HCT116 (cell line): ENCODE measurements around the gene MCTP2. TPM values are rescaled to one million over a fixed set of nuclear protein-coding genes. Genes with fewer than 3 reads are reported as not detected.

Experiments
- ATAC-seq: fragments of 200-7000 bp; cut with Tn5 transposase; 2 replicates; pipeline ENCODE4 v1.9.1; 2020; ENCODE audit warnings: mild to moderate bottlenecking, moderate library complexity
- BruUV-seq: library from RNA; stranded (reverse); fragments of 400-500 nt; replicated peaks from 2 replicates; lab custom pipeline; 2021; lab: Mats Ljungman, UMichigan
- CTCF ChIA-PET: fragments of 300-600 bp; sonication (Branson Sonifier 250); formaldehyde crosslinking; loops from one replicate; lab custom pipeline; 2021; ENCODE audit warnings: antibody characterized with exemption; lab: Charles Lee
- POLR2A ChIA-PET: fragments of 300-600, 350-600 bp; sonication (Branson Sonifier 250); formaldehyde crosslinking; loops from one replicate; lab custom pipeline; 2021; ENCODE audit warnings: antibody characterized with exemption; lab: Charles Lee
- RAD21 ChIA-PET, 2 experiments: fragments of 300-600 bp; sonication (Branson Sonifier 250); formaldehyde crosslinking; loops; one replicate each; lab custom pipeline; 2023; ENCODE audit warnings: low total read pairs in 2 of 2; ENCODE audit not compliant: uncharacterized antibody in 2 of 2, unreplicated experiment in 2 of 2, low non-redundant PET in 1 of 2; lab: Charles Lee
- DNase-seq: peaks from one replicate; pipeline ENCODE4 v3.0.0-alpha.2; 2010; ENCODE audit warnings: low read depth, low spot score
- H2AFZ ChIP-seq: fragments of 200-600 bp; shearing (Covaris generic), sonication (generic); 2 replicates; pipeline ENCODE4 v1.6.1; 2017; ENCODE audit warnings: low read depth, mixed run types, mixed read lengths, antibody characterized with exemption, low read length; ENCODE audit not compliant: poor library complexity, severe bottlenecking
- H3K27ac ChIP-seq: 2 replicates; pipeline ENCODE4 v1.5.1; 2012; ENCODE audit warnings: low read depth, low read length
- H3K27me3 ChIP-seq: fragments of 200-600 bp; sonication (generic); 2 replicates; pipeline ENCODE4 v1.6.1; 2016; ENCODE audit warnings: mixed run types, low read length, mixed read lengths; ENCODE audit not compliant: insufficient read depth
- H3K36me3 ChIP-seq, 2 experiments: fragments of 200-500 bp in 1 of 2; fragments of 200-600 bp in 1 of 2; sonication (Bioruptor generic) in 1 of 2; sonication (generic) in 1 of 2; 2 replicates each; pipeline versions ENCODE4 v1.5.1 to v1.6.1; 2014 to 2016; ENCODE audit warnings: low read length in 2 of 2, inconsistent platforms in 1 of 2, mixed read lengths in 1 of 2, mixed run types in 1 of 2; ENCODE audit not compliant: insufficient read depth in 2 of 2, control insufficient read depth in 1 of 2
- H3K4me1 ChIP-seq, 2 experiments: fragments of 200-600 bp in 1 of 2; sonication (generic) in 1 of 2; 2 replicates each; pipeline versions ENCODE4 v1.5.1 to v1.6.1; 2012 to 2017; ENCODE audit warnings: low read length in 2 of 2, inconsistent platforms in 1 of 2, mild to moderate bottlenecking in 1 of 2, mixed read lengths in 1 of 2, mixed run types in 1 of 2, moderate library complexity in 1 of 2; ENCODE audit not compliant: insufficient read depth in 2 of 2, control insufficient read depth in 1 of 2
- H3K4me2 ChIP-seq: fragments of 200-600 bp; sonication (generic); 2 replicates; pipeline ENCODE4 v1.6.1; 2017; ENCODE audit warnings: mixed run types, low read length, mixed read lengths
- H3K4me3 ChIP-seq, 2 experiments: fragments of 200-600 bp in 1 of 2; sonication (generic) in 1 of 2; replicated peaks in 1 of 2; 2 replicates each; pipeline ENCODE4 v1.5.1; 2011 to 2016; ENCODE audit warnings: low read length in 2 of 2, control low read depth in 1 of 2, low read depth in 1 of 2, mild to moderate bottlenecking in 1 of 2, mixed read lengths in 1 of 2, mixed run types in 1 of 2
- H3K79me2 ChIP-seq: fragments of 200-600 bp; sonication (generic); 2 replicates; pipeline ENCODE4 v1.6.1; 2017; ENCODE audit warnings: mild to moderate bottlenecking, mixed run types, low read length, moderate library complexity, mixed read lengths; ENCODE audit not compliant: insufficient read depth
- H3K9ac ChIP-seq: fragments of 200-600 bp; sonication (generic); 2 replicates; pipeline ENCODE4 v1.6.1; 2016; ENCODE audit warnings: low read length, mixed read lengths
- H3K9me2 ChIP-seq: fragments of 200-600 bp; sonication (generic), shearing (Covaris generic); 2 replicates; pipeline ENCODE4 v1.6.1; 2017; ENCODE audit warnings: mixed run types, mild to moderate bottlenecking, moderate library complexity; ENCODE audit not compliant: insufficient read depth
- H3K9me3 ChIP-seq, 2 experiments: fragments of 200-500 bp in 1 of 2; fragments of 200-600 bp in 1 of 2; sonication (Bioruptor generic) in 1 of 2; sonication (generic) in 1 of 2; 2 replicates each; pipeline ENCODE4 v1.6.1; 2014 to 2017; ENCODE audit warnings: low read length in 2 of 2, mixed read lengths in 2 of 2, inconsistent platforms in 1 of 2, low read depth in 1 of 2, mild to moderate bottlenecking in 1 of 2, mixed run types in 1 of 2, moderate library complexity in 1 of 2; ENCODE audit not compliant: control insufficient read depth in 1 of 2, insufficient read depth in 1 of 2
- H4K20me1 ChIP-seq: fragments of 200-600 bp; sonication (generic), shearing (Covaris generic); 2 replicates; pipeline ENCODE4 v1.6.1; 2017; ENCODE audit warnings: mixed run types, mild to moderate bottlenecking, moderate library complexity; ENCODE audit not compliant: insufficient read depth
- CEBPB ChIP-seq: IDR thresholded peaks from 2 replicates; pipeline ENCODE4 v1.6.1; 2012; ENCODE audit warnings: low read depth
- EGR1 ChIP-seq: IDR thresholded peaks from 2 replicates; pipeline ENCODE4 v1.6.1; 2012; ENCODE audit warnings: low read depth
- ELF1 ChIP-seq: IDR thresholded peaks from 2 replicates; pipeline ENCODE4 v1.6.1; 2012; ENCODE audit warnings: low read depth, borderline replicate concordance
- EZH2phosphoT487 ChIP-seq: fragments of 200-600 bp; IDR thresholded peaks from 2 replicates; pipeline ENCODE4 v1.6.1; 2018; ENCODE audit warnings: antibody characterized with exemption, borderline replicate concordance
- FOSL1 ChIP-seq: IDR thresholded peaks from 2 replicates; pipeline ENCODE4 v1.6.1; 2012; ENCODE audit warnings: low read depth
- JUND ChIP-seq: IDR thresholded peaks from 2 replicates; pipeline ENCODE4 v1.6.1; 2012
- RAD21 ChIP-seq: IDR thresholded peaks from 2 replicates; pipeline ENCODE4 v1.6.1; 2012; ENCODE audit warnings: low read depth, mild to moderate bottlenecking
- TCF7L2 ChIP-seq: IDR thresholded peaks from 2 replicates; pipeline ENCODE4 v1.7.0; 2011; ENCODE audit warnings: borderline replicate concordance, inconsistent platforms; ENCODE audit not compliant: insufficient read depth, insufficient read length; ENCODE audit errors: extremely low read depth
- YY1 ChIP-seq: IDR thresholded peaks from 2 replicates; pipeline ENCODE4 v1.6.1; 2011; ENCODE audit warnings: low read length, low read depth, moderate library complexity, mild to moderate bottlenecking; ENCODE audit not compliant: insufficient replicate concordance; ENCODE audit errors: extremely low read depth
- ZFX ChIP-seq: fragments of 450-650 bp; IDR thresholded peaks from 2 replicates; pipeline ENCODE4 v1.6.1; 2017
- ZNF274 ChIP-seq: fragments of 200-500 bp; sonication (Bioruptor generic); IDR thresholded peaks from 2 replicates; pipeline ENCODE4 v1.6.1; 2014; ENCODE audit warnings: mild to moderate bottlenecking, low read depth, low read length, inconsistent platforms
- intact Hi-C: fragments of 100-400 bp; cut with micrococcal nuclease; formaldehyde crosslinking; loops from 2 replicates; pipeline ENCODE4 v1.10.0; 2022
- total RNA-seq: library from RNA; stranded (reverse); gene quantifications from one replicate; pipeline ENCODE4 v1.2.1, GENCODE V29; 2021; ENCODE audit not compliant: unreplicated experiment
- TF ChIP-seq, protein P1 (sequence below): IDR thresholded peaks from 2 replicates; pipeline ENCODE4 v1.6.1; 2012
- TF ChIP-seq, protein P2 (sequence below): IDR thresholded peaks from 2 replicates; pipeline ENCODE4 v1.6.1; 2011; ENCODE audit warnings: mild to moderate bottlenecking, low read length, moderate library complexity; ENCODE audit not compliant: insufficient replicate concordance; ENCODE audit errors: extremely low read depth
- TF ChIP-seq, protein P3 (sequence below): IDR thresholded peaks from 2 replicates; pipeline ENCODE4 v1.6.1; 2012; ENCODE audit warnings: low read depth

MCTP2 gene
- total RNA-seq, 1 experiment from 2014 or later = 12.9 TPM

DNA sequence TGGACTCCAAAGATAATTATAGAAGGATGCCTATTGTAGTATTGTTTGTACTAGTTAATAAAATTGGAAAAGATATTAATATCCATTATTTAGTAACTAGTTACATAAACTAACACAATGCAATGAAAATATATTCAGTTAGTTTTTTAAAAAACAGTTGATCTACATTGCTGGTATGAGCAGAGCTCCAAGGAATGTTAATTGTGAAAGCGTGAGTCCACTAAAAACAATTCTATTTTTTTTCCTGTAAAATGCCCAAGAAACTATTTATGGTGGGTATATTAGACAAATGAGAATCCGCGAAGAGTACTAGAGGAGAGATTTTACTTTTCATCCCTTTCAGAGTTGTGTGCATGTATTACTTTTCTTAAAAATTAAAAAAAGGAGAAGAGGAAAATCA is 104.3 kb downstream of the MCTP2 start:
- H3K4me2 ChIP-seq = no peak overlapping the region
- H3K79me2 ChIP-seq = no peaks in the 10 kb centered on the region
- intact Hi-C loops = no loop called here
- ATAC-seq (no peak), DNase-seq (no peak)
- no peaks in the 10 kb centered on the region for H3K27me3 ChIP-seq
- no peak overlapping the region for H2AFZ ChIP-seq
- H3K9ac ChIP-seq = no peak overlapping the region
- H3K4me1 ChIP-seq = no peaks in the 10 kb centered on the region
- no peak overlapping the region for H3K4me3 ChIP-seq
- H3K36me3 ChIP-seq = no peaks in the 10 kb centered on the region
- no peaks in the 10 kb centered on the region for H3K9me3 ChIP-seq
- CTCF ChIA-PET = interaction anchor here (2.3 kb wide), 1 partner anchor 13 kb away, joined by 5 read pairs; no protein-coding TSS in a partner anchor
- POLR2A ChIA-PET = no interaction called here
- BruUV-seq = no TSS peak
- no peaks in the 10 kb centered on the region for H4K20me1 ChIP-seq
- H3K27ac ChIP-seq = no peak overlapping the region
- RAD21 ChIA-PET = no interaction called here
- no peaks in the 10 kb centered on the region for H3K9me2 ChIP-seq
- no peak for TF ChIP-seq JUND
- no peak for TF ChIP-seq EGR1
- no peak for TF ChIP-seq ZFX
- TF ChIP-seq, protein P1, sequence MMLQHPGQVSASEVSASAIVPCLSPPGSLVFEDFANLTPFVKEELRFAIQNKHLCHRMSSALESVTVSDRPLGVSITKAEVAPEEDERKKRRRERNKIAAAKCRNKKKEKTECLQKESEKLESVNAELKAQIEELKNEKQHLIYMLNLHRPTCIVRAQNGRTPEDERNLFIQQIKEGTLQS = no peak
- no peak for TF ChIP-seq RAD21
- TF ChIP-seq ZNF274 = no peak
- no peak for TF ChIP-seq EZH2phosphoT487
- no peak for TF ChIP-seq FOSL1
- no peak for TF ChIP-seq CEBPB
- TF ChIP-seq TCF7L2 = no peak
- TF ChIP-seq YY1 = no peak
- TF ChIP-seq, protein P2, sequence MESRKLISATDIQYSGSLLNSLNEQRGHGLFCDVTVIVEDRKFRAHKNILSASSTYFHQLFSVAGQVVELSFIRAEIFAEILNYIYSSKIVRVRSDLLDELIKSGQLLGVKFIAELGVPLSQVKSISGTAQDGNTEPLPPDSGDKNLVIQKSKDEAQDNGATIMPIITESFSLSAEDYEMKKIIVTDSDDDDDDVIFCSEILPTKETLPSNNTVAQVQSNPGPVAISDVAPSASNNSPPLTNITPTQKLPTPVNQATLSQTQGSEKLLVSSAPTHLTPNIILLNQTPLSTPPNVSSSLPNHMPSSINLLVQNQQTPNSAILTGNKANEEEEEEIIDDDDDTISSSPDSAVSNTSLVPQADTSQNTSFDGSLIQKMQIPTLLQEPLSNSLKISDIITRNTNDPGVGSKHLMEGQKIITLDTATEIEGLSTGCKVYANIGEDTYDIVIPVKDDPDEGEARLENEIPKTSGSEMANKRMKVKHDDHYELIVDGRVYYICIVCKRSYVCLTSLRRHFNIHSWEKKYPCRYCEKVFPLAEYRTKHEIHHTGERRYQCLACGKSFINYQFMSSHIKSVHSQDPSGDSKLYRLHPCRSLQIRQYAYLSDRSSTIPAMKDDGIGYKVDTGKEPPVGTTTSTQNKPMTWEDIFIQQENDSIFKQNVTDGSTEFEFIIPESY = no peak
- no peak for TF ChIP-seq ELF1
- TF ChIP-seq, protein P3, sequence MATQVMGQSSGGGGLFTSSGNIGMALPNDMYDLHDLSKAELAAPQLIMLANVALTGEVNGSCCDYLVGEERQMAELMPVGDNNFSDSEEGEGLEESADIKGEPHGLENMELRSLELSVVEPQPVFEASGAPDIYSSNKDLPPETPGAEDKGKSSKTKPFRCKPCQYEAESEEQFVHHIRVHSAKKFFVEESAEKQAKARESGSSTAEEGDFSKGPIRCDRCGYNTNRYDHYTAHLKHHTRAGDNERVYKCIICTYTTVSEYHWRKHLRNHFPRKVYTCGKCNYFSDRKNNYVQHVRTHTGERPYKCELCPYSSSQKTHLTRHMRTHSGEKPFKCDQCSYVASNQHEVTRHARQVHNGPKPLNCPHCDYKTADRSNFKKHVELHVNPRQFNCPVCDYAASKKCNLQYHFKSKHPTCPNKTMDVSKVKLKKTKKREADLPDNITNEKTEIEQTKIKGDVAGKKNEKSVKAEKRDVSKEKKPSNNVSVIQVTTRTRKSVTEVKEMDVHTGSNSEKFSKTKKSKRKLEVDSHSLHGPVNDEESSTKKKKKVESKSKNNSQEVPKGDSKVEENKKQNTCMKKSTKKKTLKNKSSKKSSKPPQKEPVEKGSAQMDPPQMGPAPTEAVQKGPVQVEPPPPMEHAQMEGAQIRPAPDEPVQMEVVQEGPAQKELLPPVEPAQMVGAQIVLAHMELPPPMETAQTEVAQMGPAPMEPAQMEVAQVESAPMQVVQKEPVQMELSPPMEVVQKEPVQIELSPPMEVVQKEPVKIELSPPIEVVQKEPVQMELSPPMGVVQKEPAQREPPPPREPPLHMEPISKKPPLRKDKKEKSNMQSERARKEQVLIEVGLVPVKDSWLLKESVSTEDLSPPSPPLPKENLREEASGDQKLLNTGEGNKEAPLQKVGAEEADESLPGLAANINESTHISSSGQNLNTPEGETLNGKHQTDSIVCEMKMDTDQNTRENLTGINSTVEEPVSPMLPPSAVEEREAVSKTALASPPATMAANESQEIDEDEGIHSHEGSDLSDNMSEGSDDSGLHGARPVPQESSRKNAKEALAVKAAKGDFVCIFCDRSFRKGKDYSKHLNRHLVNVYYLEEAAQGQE = no peak
